Effector memory CD4-positive, alpha-beta T cell (primary cell): ENCODE measurements around the gene AGR2.

Experiments
- DNase-seq, 3 donors: peaks; one replicate each; pipeline ENCODE4 v3.0.0-alpha.2; 2020
- H3K27ac ChIP-seq: 2 replicates; pipeline ENCODE4 v1.7.0; 2013; ENCODE audit warnings: mild to moderate bottlenecking, low read length, moderate library complexity; ENCODE audit not compliant: insufficient read depth, poor library complexity, severe bottlenecking
- H3K27me3 ChIP-seq: replicated peaks from 2 replicates; pipeline ENCODE4 v1.7.0; 2013; ENCODE audit warnings: mild to moderate bottlenecking, low read length; ENCODE audit not compliant: insufficient read depth, control insufficient read depth, poor library complexity, severe bottlenecking
- H3K36me3 ChIP-seq: 2 replicates; pipeline ENCODE4 v1.7.0; 2013; ENCODE audit warnings: mild to moderate bottlenecking, low read length, moderate library complexity; ENCODE audit not compliant: control insufficient read depth, insufficient read depth
- H3K4me1 ChIP-seq: 2 replicates; pipeline ENCODE4 v1.7.0; 2013; ENCODE audit warnings: low read length, mild to moderate bottlenecking; ENCODE audit not compliant: control insufficient read depth, insufficient read depth, poor library complexity, severe bottlenecking
- H3K4me3 ChIP-seq: 2 replicates; pipeline ENCODE4 v1.7.0; 2013; ENCODE audit warnings: low read length, low read depth, mild to moderate bottlenecking; ENCODE audit not compliant: insufficient read depth, poor library complexity, severe bottlenecking
- H3K9me3 ChIP-seq: 2 replicates; pipeline ENCODE4 v1.7.0; 2013; ENCODE audit warnings: mild to moderate bottlenecking, low read length, moderate library complexity; ENCODE audit not compliant: control insufficient read depth

The AGR2 gene

DNA sequence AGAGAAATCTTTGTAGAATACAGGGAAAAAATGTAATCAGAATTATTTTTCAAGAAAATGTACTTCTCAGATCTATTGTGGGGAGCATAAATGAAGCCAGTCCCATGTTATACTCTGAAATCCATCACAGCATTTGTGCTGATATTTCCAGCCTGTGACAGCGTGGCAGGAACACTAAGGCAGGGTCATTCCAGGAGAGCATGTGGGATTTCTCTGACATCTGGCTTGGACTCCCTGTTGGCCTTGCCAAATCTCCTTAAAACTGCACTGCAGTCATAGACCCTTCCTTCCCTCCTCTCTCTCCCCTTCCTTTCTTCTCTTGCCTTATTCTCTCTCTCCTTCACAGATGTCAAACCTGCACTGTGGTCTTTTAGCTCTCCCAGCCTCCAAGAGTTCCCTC lies 57.7 kb downstream of the AGR2 start:
- Histone ChIP-seq H3K9me3 (no peaks in the 10 kb centered on the region), H3K27me3 (no peaks in the 10 kb centered on the region), H3K4me3 (no peak overlapping the region), H3K36me3 (no peaks in the 10 kb centered on the region), H3K4me1 (no peaks in the 10 kb centered on the region), H3K27ac (no peak overlapping the region)
- no peak for DNase-seq

DNA sequence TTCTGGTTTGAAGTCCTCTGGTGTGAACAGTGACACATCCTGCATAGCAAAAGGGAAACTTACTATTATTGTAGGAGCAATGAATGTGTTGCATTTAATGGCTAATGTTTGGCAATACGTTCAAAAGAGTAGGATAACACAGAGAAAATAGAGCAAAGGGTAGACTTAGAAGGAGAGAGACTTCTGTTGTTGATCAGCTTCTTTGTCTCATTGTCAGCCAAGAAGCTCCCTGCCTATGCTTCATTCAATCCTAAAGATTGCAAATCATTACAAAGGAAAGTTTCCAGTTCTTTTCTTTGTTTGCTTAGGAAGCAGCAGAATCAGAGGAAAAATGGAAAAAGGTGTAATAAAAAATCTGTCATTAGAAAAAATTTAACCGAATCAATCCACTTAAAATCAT lies 59.2 kb downstream of the AGR2 start:
- H3K36me3 ChIP-seq = no peaks in the 10 kb centered on the region
- no peak overlapping the region for H3K27ac ChIP-seq
- no peak overlapping the region for H3K4me3 ChIP-seq
- DNase-seq = no peak
- no peaks in the 10 kb centered on the region for H3K27me3 ChIP-seq
- no peaks in the 10 kb centered on the region for H3K4me1 ChIP-seq
- no peaks in the 10 kb centered on the region for H3K9me3 ChIP-seq

DNA sequence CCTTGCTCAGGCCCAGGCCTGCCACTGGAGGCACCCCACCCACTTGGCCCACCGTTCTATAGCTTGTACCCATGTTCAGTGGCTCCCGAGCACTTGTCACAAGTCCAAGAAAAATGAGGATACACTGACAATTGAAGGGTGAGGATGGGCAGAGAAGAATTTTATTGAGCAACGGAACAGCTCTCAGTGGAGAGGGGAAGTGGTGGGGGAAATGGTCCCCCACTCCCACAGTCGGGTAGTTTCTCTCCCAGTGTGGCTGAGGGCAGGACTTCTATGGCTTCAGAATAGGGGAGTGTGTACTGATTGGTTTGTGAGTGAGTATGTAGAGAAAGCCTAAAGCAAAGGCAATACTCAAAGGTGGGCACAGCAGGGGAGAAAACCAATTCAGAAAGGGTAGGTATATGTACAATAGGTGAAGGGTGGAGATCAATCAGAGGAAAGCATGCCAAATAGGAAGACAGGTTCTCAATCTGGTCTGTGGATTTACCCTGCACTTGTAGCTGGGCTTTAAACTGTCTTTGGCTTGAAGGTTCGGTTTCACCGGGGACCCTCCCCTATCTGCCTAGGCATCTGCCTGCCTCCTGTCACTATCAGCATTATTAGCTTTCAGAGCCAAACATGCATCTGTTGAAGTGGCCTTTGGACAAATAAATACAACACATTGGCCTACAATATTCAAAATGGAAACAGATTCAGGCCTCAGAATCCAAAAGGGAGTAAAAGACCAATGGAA lies 60.1 kb downstream of the AGR2 start:
- Histone ChIP-seq H3K27me3 (no peaks in the 10 kb centered on the region), H3K4me1 (no peaks in the 10 kb centered on the region), H3K27ac (no peak overlapping the region), H3K9me3 (no peaks in the 10 kb centered on the region), H3K36me3 (no peaks in the 10 kb centered on the region), H3K4me3 (no peak overlapping the region)
- no peak for DNase-seq

DNA sequence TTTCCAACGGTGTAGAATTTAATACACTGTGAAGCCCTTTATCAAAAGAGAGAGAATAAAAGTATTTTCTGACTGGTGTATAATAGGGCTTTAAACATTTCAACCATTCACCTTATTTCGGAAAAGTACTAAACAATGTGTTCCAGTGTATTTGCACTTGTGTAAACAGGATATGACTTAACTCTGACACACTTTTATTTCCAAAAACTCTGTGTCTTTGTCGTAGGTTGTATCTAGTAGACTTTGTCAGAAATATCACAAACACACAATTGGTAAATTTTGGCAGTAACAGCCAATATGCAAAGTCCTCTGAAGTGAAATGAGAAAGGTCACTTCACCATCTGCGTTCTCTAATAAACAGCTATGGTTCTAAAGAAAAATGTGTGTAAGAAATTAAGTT lies 61.6 kb downstream of the AGR2 start:
- Histone ChIP-seq H3K27ac (no peak overlapping the region), H3K9me3 (no peaks in the 10 kb centered on the region), H3K36me3 (no peaks in the 10 kb centered on the region), H3K4me1 (no peaks in the 10 kb centered on the region), H3K4me3 (no peak overlapping the region), H3K27me3 (no peaks in the 10 kb centered on the region)
- DNase-seq = no peak

DNA sequence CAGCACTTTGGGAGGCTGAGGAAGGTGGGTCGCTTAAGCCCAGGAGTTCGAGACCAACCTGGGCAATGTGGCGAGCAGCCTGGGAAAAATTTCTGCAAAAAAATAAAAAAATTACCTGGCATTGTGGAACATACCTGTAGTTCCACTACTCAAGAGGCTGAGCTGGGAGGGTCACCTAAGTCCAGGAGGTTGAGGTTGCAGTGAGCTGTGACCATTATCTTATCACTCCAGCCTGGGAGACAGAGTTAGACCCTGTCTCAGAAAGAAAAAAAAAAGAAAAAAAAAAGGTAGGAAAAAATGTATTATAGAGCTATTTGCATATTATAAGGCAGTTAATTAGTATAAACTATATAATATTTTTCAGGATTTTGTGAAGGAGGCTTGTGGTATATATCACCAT lies 62.3 kb downstream of the AGR2 start:
- Histone ChIP-seq H3K9me3 (no peaks in the 10 kb centered on the region), H3K36me3 (no peaks in the 10 kb centered on the region), H3K4me1 (no peaks in the 10 kb centered on the region), H3K4me3 (no peak overlapping the region), H3K27ac (no peak overlapping the region), H3K27me3 (no peaks in the 10 kb centered on the region)
- no peak for DNase-seq
